Activated B cell treated with CpG ODN at 0.5 μM for 24 hours (primary cell): ENCODE measurements around the gene PLET1. TPM values are rescaled to one million over a fixed set of nuclear protein-coding genes. Genes with fewer than 3 reads are reported as not detected.

ENCODE experiments used
- ATAC-seq: fragments of 200-7000 bp; cut with Tn5 transposase; one replicate; pipeline ENCODE4 v1.10.0; 2021; ENCODE audit warnings: low read depth, mild to moderate bottlenecking, moderate library complexity
- CTCF ChIA-PET: fragments of 350-600 bp; sonication (Branson Sonifier 250); formaldehyde crosslinking; loops from one replicate; lab custom pipeline; 2021; ENCODE audit warnings: antibody characterized with exemption; lab: Charles Lee
- POLR2A ChIA-PET: fragments of 350-600 bp; sonication (Branson Sonifier 250); formaldehyde crosslinking; loops from one replicate; lab custom pipeline; 2021; ENCODE audit warnings: antibody characterized with exemption; lab: Charles Lee
- DNase-seq: peaks from one replicate; pipeline ENCODE4 v3.0.0; 2022
- H3K27ac Mint-ChIP-seq: one replicate; pipeline ENCODE4 v1.8.0; 2020; ENCODE audit warnings: mixed read lengths
- H3K27me3 Mint-ChIP-seq: one replicate; pipeline ENCODE4 v1.8.0; 2021; ENCODE audit warnings: mixed read lengths
- H3K36me3 Mint-ChIP-seq: one replicate; pipeline ENCODE4 v1.8.0; 2021; ENCODE audit warnings: low read depth, mixed read lengths
- H3K4me1 Mint-ChIP-seq: one replicate; pipeline ENCODE4 v1.8.0; 2021; ENCODE audit warnings: mixed read lengths
- H3K4me3 Mint-ChIP-seq: one replicate; pipeline ENCODE4 v1.8.0; 2020; ENCODE audit warnings: mild to moderate bottlenecking, mixed read lengths
- H3K9me3 Mint-ChIP-seq: one replicate; pipeline ENCODE4 v1.8.0; 2020; ENCODE audit warnings: mixed read lengths
- intact Hi-C: fragments of 100-400 bp; cut with micrococcal nuclease; formaldehyde crosslinking; loops from one replicate; pipeline ENCODE4 v1.15.1; 2024
- total RNA-seq: library from RNA; stranded (reverse); gene quantifications from 2 replicates; pipeline ENCODE4 v1.2.3, GENCODE V29; 2022
- TF ChIP-seq, protein P1 (sequence below): fragments of 200-600 bp; IDR thresholded peaks from one replicate; pipeline ENCODE4 v1.8.0; 2022; ENCODE audit warnings: antibody characterized with exemption, mild to moderate bottlenecking

Gene PLET1
- total RNA-seq, 1 donor from 2014 or later, result not detected

- no peak overlapping the region for H3K27ac Mint-ChIP-seq
- H3K27me3 Mint-ChIP-seq, result no peaks in the 10 kb centered on the region
- no peak overlapping the region for H3K4me3 Mint-ChIP-seq
- ATAC-seq, result no peak
- ChIA-PET POLR2A (no interaction called here), CTCF (interaction anchor here (1.1 kb wide), 1 partner anchor 10 kb away, joined by 4 read pairs; no protein-coding TSS in a partner anchor)
- H3K9me3 Mint-ChIP-seq, result no peaks in the 10 kb centered on the region
- no peaks in the 10 kb centered on the region for H3K36me3 Mint-ChIP-seq
- intact Hi-C loops, result no loop called here
- H3K4me1 Mint-ChIP-seq, result peaks cover 25% of the 10 kb centered on the region
- TF ChIP-seq, protein P1, sequence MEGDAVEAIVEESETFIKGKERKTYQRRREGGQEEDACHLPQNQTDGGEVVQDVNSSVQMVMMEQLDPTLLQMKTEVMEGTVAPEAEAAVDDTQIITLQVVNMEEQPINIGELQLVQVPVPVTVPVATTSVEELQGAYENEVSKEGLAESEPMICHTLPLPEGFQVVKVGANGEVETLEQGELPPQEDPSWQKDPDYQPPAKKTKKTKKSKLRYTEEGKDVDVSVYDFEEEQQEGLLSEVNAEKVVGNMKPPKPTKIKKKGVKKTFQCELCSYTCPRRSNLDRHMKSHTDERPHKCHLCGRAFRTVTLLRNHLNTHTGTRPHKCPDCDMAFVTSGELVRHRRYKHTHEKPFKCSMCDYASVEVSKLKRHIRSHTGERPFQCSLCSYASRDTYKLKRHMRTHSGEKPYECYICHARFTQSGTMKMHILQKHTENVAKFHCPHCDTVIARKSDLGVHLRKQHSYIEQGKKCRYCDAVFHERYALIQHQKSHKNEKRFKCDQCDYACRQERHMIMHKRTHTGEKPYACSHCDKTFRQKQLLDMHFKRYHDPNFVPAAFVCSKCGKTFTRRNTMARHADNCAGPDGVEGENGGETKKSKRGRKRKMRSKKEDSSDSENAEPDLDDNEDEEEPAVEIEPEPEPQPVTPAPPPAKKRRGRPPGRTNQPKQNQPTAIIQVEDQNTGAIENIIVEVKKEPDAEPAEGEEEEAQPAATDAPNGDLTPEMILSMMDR, result no peak
- no peak for DNase-seq
These were observed 8.5 kb upstream of the PLET1 start for GRCh38 chr11:112269139-112269538.

GRCh38 chr11:112268406-112268805, 7.7 kb upstream of the PLET1 start:
- no peak overlapping the region for H3K27ac Mint-ChIP-seq
- no peak for DNase-seq
- no peaks in the 10 kb centered on the region for H3K9me3 Mint-ChIP-seq
- no peak overlapping the region for H3K4me3 Mint-ChIP-seq
- H3K36me3 Mint-ChIP-seq, result no peaks in the 10 kb centered on the region
- peaks cover 25% of the 10 kb centered on the region for H3K4me1 Mint-ChIP-seq
- ChIA-PET CTCF (interaction anchor here (1.1 kb wide), 2 partner anchors 11 to 12 kb away, joined by 3 to 4 read pairs; no protein-coding TSS in a partner anchor), POLR2A (no interaction called here)
- no peak for ATAC-seq
- intact Hi-C loops, result no loop called here
- TF ChIP-seq, protein P1, result no peak
- no peaks in the 10 kb centered on the region for H3K27me3 Mint-ChIP-seq

DNA sequence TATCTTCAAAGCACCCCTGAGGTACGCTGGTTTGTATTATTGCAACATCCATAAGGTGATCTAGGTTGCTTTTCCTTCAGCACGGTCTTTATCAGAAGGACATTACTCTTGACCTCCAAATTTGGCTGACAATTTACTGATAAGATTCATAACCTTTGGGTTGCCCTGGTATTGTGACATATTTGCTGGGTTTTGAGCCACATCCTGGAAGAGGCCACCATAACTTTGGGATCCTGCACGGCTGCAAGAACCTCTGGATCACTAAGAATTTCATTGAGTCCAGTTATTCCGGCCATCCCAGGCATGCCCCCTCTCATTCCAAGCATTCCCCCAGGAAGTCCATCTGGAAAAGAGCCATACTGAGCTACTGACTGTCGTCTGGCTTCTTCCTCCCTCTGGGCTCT, 6.5 kb upstream of the PLET1 start:
- DNase-seq, result no peak
- TF ChIP-seq, protein P1, result no peak
- no peak overlapping the region for H3K27ac Mint-ChIP-seq
- intact Hi-C loops, result no loop called here
- no peaks in the 10 kb centered on the region for H3K9me3 Mint-ChIP-seq
- H3K4me3 Mint-ChIP-seq, result no peak overlapping the region
- ATAC-seq, result no peak
- ChIA-PET POLR2A (no interaction called here), CTCF (interaction anchor here (1.1 kb wide), 1 partner anchor 13 kb away, joined by 3 read pairs; no protein-coding TSS in a partner anchor)
- peaks cover 20% of the 10 kb centered on the region for H3K4me1 Mint-ChIP-seq
- H3K27me3 Mint-ChIP-seq, result no peaks in the 10 kb centered on the region
- H3K36me3 Mint-ChIP-seq, result no peaks in the 10 kb centered on the region

GRCh38 chr11:112266410-112266778, 5.7 kb upstream of the PLET1 start:
- no peaks in the 10 kb centered on the region for H3K27me3 Mint-ChIP-seq
- ATAC-seq (no peak), DNase-seq (no peak)
- intact Hi-C loops, result no loop called here
- no peak overlapping the region for H3K27ac Mint-ChIP-seq
- TF ChIP-seq, protein P1, result no peak
- H3K9me3 Mint-ChIP-seq, result no peaks in the 10 kb centered on the region
- ChIA-PET CTCF (no interaction called here), POLR2A (no interaction called here)
- H3K4me3 Mint-ChIP-seq, result no peak overlapping the region
- H3K4me1 Mint-ChIP-seq, result peaks cover 12% of the 10 kb centered on the region
- H3K36me3 Mint-ChIP-seq, result no peaks in the 10 kb centered on the region

DNA sequence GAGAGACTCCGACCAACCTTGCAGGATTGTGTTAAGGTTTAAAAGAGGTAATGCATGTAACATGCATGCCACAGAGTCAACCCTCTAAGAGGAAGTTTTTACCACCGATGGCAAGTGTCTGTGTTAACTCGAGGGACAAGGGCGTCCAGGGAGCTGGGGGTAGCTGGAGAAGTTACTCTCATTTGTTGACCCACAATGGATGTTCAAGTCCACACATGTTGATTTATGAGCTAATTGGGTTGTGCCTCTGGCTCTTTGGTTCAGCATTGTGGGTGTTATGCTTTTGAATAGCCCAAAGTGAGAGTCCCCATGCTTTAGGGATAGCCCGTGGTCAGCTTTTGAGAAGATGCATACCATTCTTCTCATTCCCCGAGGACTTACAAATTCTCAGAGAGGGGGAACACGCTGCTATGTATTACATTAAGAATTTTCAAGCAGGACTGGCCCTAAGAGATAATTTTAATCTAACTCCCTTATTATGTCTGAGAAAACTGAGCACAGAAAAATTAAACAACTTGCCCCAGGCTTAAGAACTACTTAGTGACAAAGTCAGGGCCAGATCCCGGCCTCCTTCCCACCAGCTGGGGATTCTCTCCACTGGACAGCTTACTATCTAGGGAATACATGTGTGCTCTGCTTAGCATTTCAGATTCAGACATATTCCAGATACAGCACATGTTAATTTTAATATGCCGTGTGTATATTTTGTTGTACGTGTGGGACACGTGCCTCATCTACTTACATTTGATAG, 5.2 kb upstream of the PLET1 start:
- TF ChIP-seq, protein P1, result no peak
- CTCF ChIA-PET, result interaction anchor here (1.4 to 1.5 kb wide), 2 partner anchors 13 to 15 kb away, joined by 3 to 6 read pairs; no protein-coding TSS in a partner anchor
- POLR2A ChIA-PET, result no interaction called here
- Mint-ChIP-seq H3K36me3 (no peaks in the 10 kb centered on the region), H3K27ac (no peak overlapping the region), H3K27me3 (no peaks in the 10 kb centered on the region), H3K4me3 (no peak overlapping the region), H3K4me1 (peaks cover 7% of the 10 kb centered on the region), H3K9me3 (no peaks in the 10 kb centered on the region)
- ATAC-seq, result no peak
- DNase-seq, result no peak
- intact Hi-C loops, result no loop called here
